Ectodermal cell (in vitro differentiated cells): ENCODE data around the gene RAD51B.

Experiments used
- H3K27ac ChIP-seq: 2 replicates; pipeline ENCODE4 v1.7.0; 2013; ENCODE audit warnings: mild to moderate bottlenecking, low read depth, low read length; ENCODE audit not compliant: insufficient read depth, poor library complexity, severe bottlenecking
- H3K27me3 ChIP-seq: 2 replicates; pipeline ENCODE4 v1.7.0; 2013; ENCODE audit warnings: mild to moderate bottlenecking, low read length; ENCODE audit not compliant: insufficient read depth, control insufficient read depth, poor library complexity, severe bottlenecking
- H3K36me3 ChIP-seq: one replicate; pipeline ENCODE4 v1.7.0; 2013; ENCODE audit warnings: low read length; ENCODE audit not compliant: control insufficient read depth, insufficient read depth
- H3K4me1 ChIP-seq: one replicate; pipeline ENCODE4 v1.7.0; 2013; ENCODE audit warnings: low read length; ENCODE audit not compliant: control insufficient read depth, insufficient read depth
- H3K4me3 ChIP-seq: 2 replicates; pipeline ENCODE4 v1.7.0; 2013; ENCODE audit warnings: low read depth, low read length, control low read depth; ENCODE audit not compliant: insufficient read depth
- H3K9me3 ChIP-seq: 2 replicates; pipeline ENCODE4 v1.7.0; 2013; ENCODE audit warnings: mild to moderate bottlenecking, low read length, moderate library complexity; ENCODE audit not compliant: control insufficient read depth
- WGBS, 2 experiments: methylation state at CpG; one replicate each; pipeline ENCODE4 v1.1.7; 2013; ENCODE audit warnings: missing lambda C conversion rate in 2 of 2; 5-methylcytosine and 5-hydroxymethylcytosine counted together

The RAD51B gene

GRCh38 chr14:68542346-68542745 is 722.8 kb downstream of the RAD51B start:
- 78 to 98% methylated on average over 1 to 2 of the region's 2 CpGs for WGBS, 2 experiments
- H3K27me3 ChIP-seq: no peaks in the 10 kb centered on the region
- H3K4me3 ChIP-seq: no peak overlapping the region
- no peaks in the 10 kb centered on the region for H3K9me3 ChIP-seq
- no peaks in the 10 kb centered on the region for H3K36me3 ChIP-seq
- H3K27ac ChIP-seq: no peak overlapping the region
- peaks cover 37% of the 10 kb centered on the region for H3K4me1 ChIP-seq

GRCh38 chr14:68543516-68543915 is 723.9 kb downstream of the RAD51B start:
- Histone ChIP-seq H3K4me1 (peaks cover 41% of the 10 kb centered on the region), H3K36me3 (no peaks in the 10 kb centered on the region), H3K9me3 (no peaks in the 10 kb centered on the region), H3K27me3 (no peaks in the 10 kb centered on the region), H3K4me3 (no peak overlapping the region), H3K27ac (no peak overlapping the region)
- 100% methylated on average over 3 of the region's 3 CpGs for WGBS, 2 experiments

GRCh38 chr14:68544081-68544892 is 724.7 kb downstream of the RAD51B start:
- Histone ChIP-seq H3K36me3 (no peaks in the 10 kb centered on the region), H3K9me3 (no peaks in the 10 kb centered on the region), H3K4me3 (no peak overlapping the region), H3K4me1 (peaks cover 40% of the 10 kb centered on the region), H3K27me3 (no peaks in the 10 kb centered on the region), H3K27ac (no peak overlapping the region)
- 90 to 98% methylated on average over 5 of the region's 5 CpGs for WGBS, 2 experiments

- no peak overlapping the region for H3K4me3 ChIP-seq
- no peaks in the 10 kb centered on the region for H3K36me3 ChIP-seq
- no peaks in the 10 kb centered on the region for H3K9me3 ChIP-seq
- peaks cover 29% of the 10 kb centered on the region for H3K4me1 ChIP-seq
- no peaks in the 10 kb centered on the region for H3K27me3 ChIP-seq
- WGBS, 2 experiments: 94 to 98% methylated on average over 5 of the region's 5 CpGs
- H3K27ac ChIP-seq: no peak overlapping the region
Observed at GRCh38 chr14:68546839-68547238, 727.3 kb downstream of the RAD51B start.

GRCh38 chr14:68547305-68548193 is 728.0 kb downstream of the RAD51B start:
- no peaks in the 10 kb centered on the region for H3K9me3 ChIP-seq
- H3K27me3 ChIP-seq: no peaks in the 10 kb centered on the region
- 79 to 81% methylated on average over 12 of the region's 12 CpGs for WGBS, 2 experiments
- H3K4me3 ChIP-seq: no peak overlapping the region
- H3K4me1 ChIP-seq: peaks cover 29% of the 10 kb centered on the region
- no peaks in the 10 kb centered on the region for H3K36me3 ChIP-seq
- H3K27ac ChIP-seq: peak overlapping the region; percentile 94

- 29 to 35% methylated on average over 14 of the region's 14 CpGs for WGBS, 2 experiments
- peaks cover 29% of the 10 kb centered on the region for H3K4me1 ChIP-seq
- H3K27ac ChIP-seq: peak overlapping the region; percentile 94
Observed at GRCh38 chr14:68548194-68549076, 728.9 kb downstream of the RAD51B start.

GRCh38 chr14:68550338-68550715 is 730.7 kb downstream of the RAD51B start:
- no peak overlapping the region for H3K27ac ChIP-seq
- WGBS, 2 experiments: 91 to 92% methylated on average over 4 of the region's 4 CpGs
- H3K4me1 ChIP-seq: peaks cover 29% of the 10 kb centered on the region
- no peaks in the 10 kb centered on the region for H3K9me3 ChIP-seq
- no peaks in the 10 kb centered on the region for H3K36me3 ChIP-seq
- no peaks in the 10 kb centered on the region for H3K27me3 ChIP-seq
- no peak overlapping the region for H3K4me3 ChIP-seq

More at GRCh38 chr14:68548194-68549076, 728.9 kb downstream of the RAD51B start:
- no peaks in the 10 kb centered on the region for H3K27me3 ChIP-seq
- no peaks in the 10 kb centered on the region for H3K36me3 ChIP-seq
- H3K4me3 ChIP-seq: no peak overlapping the region
- no peaks in the 10 kb centered on the region for H3K9me3 ChIP-seq

- H3K27ac ChIP-seq: no peak overlapping the region
- H3K36me3 ChIP-seq: no peaks in the 10 kb centered on the region
- H3K27me3 ChIP-seq: no peaks in the 10 kb centered on the region
- H3K4me3 ChIP-seq: no peak overlapping the region
- H3K9me3 ChIP-seq: no peaks in the 10 kb centered on the region
- peaks cover 29% of the 10 kb centered on the region for H3K4me1 ChIP-seq
- 88 to 91% methylated on average over 7 of the region's 7 CpGs for WGBS, 2 experiments
Observed at GRCh38 chr14:68551045-68551683, 731.6 kb downstream of the RAD51B start.

- H3K4me3 ChIP-seq: no peak overlapping the region
- no peaks in the 10 kb centered on the region for H3K27me3 ChIP-seq
- no peaks in the 10 kb centered on the region for H3K9me3 ChIP-seq
- peaks cover 29% of the 10 kb centered on the region for H3K4me1 ChIP-seq
- H3K27ac ChIP-seq: no peak overlapping the region
- no peaks in the 10 kb centered on the region for H3K36me3 ChIP-seq
- WGBS, 2 experiments: 97% methylated on average over 7 of the region's 7 CpGs
Observed at GRCh38 chr14:68552075-68552474, 732.5 kb downstream of the RAD51B start.
